Measurements from ENCODE around the gene GRN. TPM values are rescaled to one million over a fixed set of nuclear protein-coding genes. Genes with fewer than 3 reads are reported as not detected.
A peak's percentile ranks its signal among the peaks of the same experiment; 100 is the strongest.

The GRN gene
- total RNA-seq, 1 donor from 2014 or later, result 88.7 TPM

DNA sequence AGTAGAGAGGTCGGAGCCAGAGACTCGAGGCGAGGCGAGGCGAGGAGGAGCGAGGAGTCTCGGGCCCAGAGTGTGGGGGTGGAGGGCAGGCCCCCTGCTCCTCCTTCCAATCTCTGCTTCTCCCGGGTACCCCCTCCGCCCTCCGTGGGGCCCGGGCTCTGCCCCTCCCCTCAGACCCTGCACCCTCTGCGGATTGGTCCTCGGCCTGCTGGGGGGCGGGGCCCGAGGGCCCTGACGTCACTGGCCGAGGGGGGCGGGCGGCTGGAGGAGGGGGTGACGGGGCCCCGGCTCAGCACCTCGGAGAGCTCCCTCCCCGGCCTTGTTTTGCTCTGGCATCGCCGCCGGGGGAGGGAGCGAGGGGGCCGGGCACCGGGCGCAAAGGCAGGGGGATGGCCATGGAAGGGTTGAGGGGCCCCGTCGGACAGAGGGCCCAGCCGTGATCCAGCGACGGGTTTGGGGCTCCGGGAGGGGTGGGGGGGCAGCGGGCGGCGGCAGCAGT is 36.7 kb upstream of the GRN start, which contains the start of gene RUNDC3A:
RUNDC3A (plus strand) TSS at position 282 of the 499 bp plus-strand sequence. CDS start 232 bp downstream, outside the sequence.
- Mint-ChIP-seq H3K27ac (ENCODE audit: unreplicated experiment) (peak within 1 kb of the TSS; percentile 83), H3K4me3 (ENCODE audit: unreplicated experiment) (peak within 1 kb of the TSS; percentile 94), H3K9me3 (ENCODE audit: unreplicated experiment) (peaks cover 11% of the 10 kb centered on the region), H3K27me3 (ENCODE audit: unreplicated experiment) (peaks cover 14% of the 10 kb centered on the region), H3K4me1 (ENCODE audit: low read depth, unreplicated experiment) (peaks cover 28% of the 10 kb centered on the region), H3K36me3 (ENCODE audit: unreplicated experiment) (no peaks in the 10 kb centered on the region)
- TF ChIP-seq, protein P1, sequence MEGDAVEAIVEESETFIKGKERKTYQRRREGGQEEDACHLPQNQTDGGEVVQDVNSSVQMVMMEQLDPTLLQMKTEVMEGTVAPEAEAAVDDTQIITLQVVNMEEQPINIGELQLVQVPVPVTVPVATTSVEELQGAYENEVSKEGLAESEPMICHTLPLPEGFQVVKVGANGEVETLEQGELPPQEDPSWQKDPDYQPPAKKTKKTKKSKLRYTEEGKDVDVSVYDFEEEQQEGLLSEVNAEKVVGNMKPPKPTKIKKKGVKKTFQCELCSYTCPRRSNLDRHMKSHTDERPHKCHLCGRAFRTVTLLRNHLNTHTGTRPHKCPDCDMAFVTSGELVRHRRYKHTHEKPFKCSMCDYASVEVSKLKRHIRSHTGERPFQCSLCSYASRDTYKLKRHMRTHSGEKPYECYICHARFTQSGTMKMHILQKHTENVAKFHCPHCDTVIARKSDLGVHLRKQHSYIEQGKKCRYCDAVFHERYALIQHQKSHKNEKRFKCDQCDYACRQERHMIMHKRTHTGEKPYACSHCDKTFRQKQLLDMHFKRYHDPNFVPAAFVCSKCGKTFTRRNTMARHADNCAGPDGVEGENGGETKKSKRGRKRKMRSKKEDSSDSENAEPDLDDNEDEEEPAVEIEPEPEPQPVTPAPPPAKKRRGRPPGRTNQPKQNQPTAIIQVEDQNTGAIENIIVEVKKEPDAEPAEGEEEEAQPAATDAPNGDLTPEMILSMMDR (IDR thresholded peaks at IDR 0.05; ENCODE audit: partially characterized antibody, unreplicated experiment), result peak; percentile 34
- peak; percentile 95 for DNase-seq

DNA sequence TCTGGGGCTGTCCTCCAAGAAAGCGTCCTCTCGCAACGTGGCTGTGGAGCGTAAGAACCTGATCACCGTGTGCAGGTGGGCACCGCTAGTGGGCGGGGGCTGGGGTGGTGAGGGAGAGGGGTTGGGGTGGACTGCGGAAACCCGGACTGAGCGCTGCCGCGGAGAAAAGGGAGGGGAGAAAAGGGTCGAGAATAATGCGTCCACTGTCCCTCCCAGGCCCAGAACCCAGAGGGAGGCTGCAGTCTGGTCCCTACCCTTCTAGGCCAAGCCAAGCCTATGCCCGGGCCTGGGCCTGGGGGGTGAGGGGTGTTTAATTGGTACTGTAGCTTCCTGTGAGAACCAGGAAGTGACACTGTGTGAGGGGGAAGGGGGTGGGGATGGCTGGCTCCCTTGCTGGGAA is 36.2 kb upstream of the GRN start:
- H3K27me3 Mint-ChIP-seq (ENCODE audit: unreplicated experiment), result peaks cover 14% of the 10 kb centered on the region
- peak overlapping the region; percentile 81 for H3K27ac Mint-ChIP-seq (ENCODE audit: unreplicated experiment)
- peaks cover 11% of the 10 kb centered on the region for H3K9me3 Mint-ChIP-seq (ENCODE audit: unreplicated experiment)
- H3K4me1 Mint-ChIP-seq (ENCODE audit: low read depth, unreplicated experiment), result peaks cover 29% of the 10 kb centered on the region
- peak; percentile 59 for DNase-seq
- peak overlapping the region; percentile 94 for H3K4me3 Mint-ChIP-seq (ENCODE audit: unreplicated experiment)
- H3K36me3 Mint-ChIP-seq (ENCODE audit: unreplicated experiment), result peaks cover 1% of the 10 kb centered on the region
- TF ChIP-seq, protein P1 (IDR thresholded peaks at IDR 0.05; ENCODE audit: partially characterized antibody, unreplicated experiment), result no peak

DNA sequence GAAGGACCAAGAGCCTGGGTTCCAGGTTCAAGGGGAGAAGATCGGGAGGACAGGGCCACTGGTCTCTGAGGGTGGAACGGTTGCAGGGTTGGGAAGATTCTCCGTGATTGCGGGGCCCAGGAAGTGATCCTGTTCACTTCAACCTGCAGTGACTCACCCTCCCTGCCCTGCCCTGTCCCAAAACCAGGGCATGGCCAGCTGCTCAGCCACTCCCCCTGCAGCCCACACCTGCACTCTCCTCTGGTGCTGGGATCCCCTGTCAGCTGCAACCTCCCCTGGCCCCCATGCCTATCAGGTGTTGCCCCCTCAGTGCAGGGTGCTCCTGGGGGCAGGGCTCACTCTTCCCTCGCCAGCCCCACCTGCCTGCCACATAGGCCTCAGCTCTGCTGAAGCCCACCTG is 35.6 kb upstream of the GRN start:
- Mint-ChIP-seq H3K9me3 (ENCODE audit: unreplicated experiment) (peaks cover 12% of the 10 kb centered on the region), H3K27ac (ENCODE audit: unreplicated experiment) (peak overlapping the region; percentile 89), H3K27me3 (ENCODE audit: unreplicated experiment) (peaks cover 14% of the 10 kb centered on the region), H3K4me1 (ENCODE audit: low read depth, unreplicated experiment) (peaks cover 32% of the 10 kb centered on the region), H3K4me3 (ENCODE audit: unreplicated experiment) (peak overlapping the region; percentile 94), H3K36me3 (ENCODE audit: unreplicated experiment) (peaks cover 5% of the 10 kb centered on the region)
- TF ChIP-seq, protein P1 (IDR thresholded peaks at IDR 0.05; ENCODE audit: partially characterized antibody, unreplicated experiment), result no peak
- no peak for DNase-seq

GRCh38 chr17:44310188-44310587 is 34.9 kb upstream of the GRN start:
- H3K4me1 Mint-ChIP-seq (ENCODE audit: low read depth, unreplicated experiment), result peaks cover 32% of the 10 kb centered on the region

More at GRCh38 chr17:44310188-44310587, 34.9 kb upstream of the GRN start:
- H3K27ac Mint-ChIP-seq (ENCODE audit: unreplicated experiment), result peak overlapping the region; percentile 89
- peaks cover 5% of the 10 kb centered on the region for H3K36me3 Mint-ChIP-seq (ENCODE audit: unreplicated experiment)
- no peak for DNase-seq
- peak overlapping the region; percentile 94 for H3K4me3 Mint-ChIP-seq (ENCODE audit: unreplicated experiment)
- peaks cover 14% of the 10 kb centered on the region for H3K27me3 Mint-ChIP-seq (ENCODE audit: unreplicated experiment)
- peaks cover 12% of the 10 kb centered on the region for H3K9me3 Mint-ChIP-seq (ENCODE audit: unreplicated experiment)
- TF ChIP-seq, protein P1 (IDR thresholded peaks at IDR 0.05; ENCODE audit: partially characterized antibody, unreplicated experiment), result no peak
